PC-3 (cell line): Measurements from ENCODE around the gene BPGM. TPM values are rescaled to one million over a fixed set of nuclear protein-coding genes. Genes with fewer than 3 reads are reported as not detected.

ENCODE experiments used
- ATAC-seq: fragments of 200-7000 bp; cut with Tn5 transposase; 2 replicates; pipeline ENCODE4 v1.9.1; 2020; ENCODE audit warnings: mild to moderate bottlenecking, moderate library complexity
- BruUV-seq: library from RNA; stranded (reverse); fragments of 400-500 nt; replicated peaks from 2 replicates; lab custom pipeline; 2021; lab: Mats Ljungman, UMichigan
- CTCF ChIA-PET: fragments of 300-600 bp; sonication (Branson Sonifier 250); formaldehyde crosslinking; loops from one replicate; lab custom pipeline; 2022; ENCODE audit warnings: antibody characterized with exemption; lab: Charles Lee
- POLR2A ChIA-PET: fragments of 300-600 bp; sonication (Branson Sonifier 250); formaldehyde crosslinking; loops from one replicate; lab custom pipeline; 2022; ENCODE audit warnings: antibody characterized with exemption; ENCODE audit not compliant: unreplicated experiment; lab: Charles Lee
- DNase-seq: peaks from one replicate; pipeline ENCODE4 v3.0.0-alpha.2; 2015
- H2AFZ ChIP-seq: fragments of 300-600 bp; sonication (generic); 2 replicates; pipeline ENCODE4 v1.6.0; 2016; ENCODE audit warnings: antibody characterized with exemption, low read length
- H3F3A ChIP-seq: fragments of 300-600 bp; sonication (generic); one replicate; pipeline ENCODE4 v1.6.0; 2017; ENCODE audit warnings: antibody characterized with exemption, low read length, control low read depth, mild to moderate bottlenecking; ENCODE audit not compliant: unreplicated experiment
- H3K27ac ChIP-seq: fragments of 300-600 bp; sonication (generic); 2 replicates; pipeline ENCODE4 v1.5.1; 2016; ENCODE audit warnings: mild to moderate bottlenecking, low read length
- H3K27me3 ChIP-seq: fragments of 300-600 bp; sonication (generic); 2 replicates; pipeline ENCODE4 v1.6.1; 2016; ENCODE audit warnings: low read length, mixed read lengths
- H3K36me3 ChIP-seq: fragments of 300-600 bp; sonication (generic); 2 replicates; pipeline ENCODE4 v1.6.1; 2016; ENCODE audit warnings: low read depth, mixed run types, low read length, mixed read lengths
- H3K4me1 ChIP-seq: fragments of 300-600 bp; sonication (generic); 2 replicates; pipeline ENCODE4 v1.5.1; 2016; ENCODE audit warnings: low read length; ENCODE audit not compliant: insufficient read depth
- H3K4me2 ChIP-seq: fragments of 300-600 bp; sonication (generic); 2 replicates; pipeline ENCODE4 v1.6.0; 2016; ENCODE audit warnings: low read length
- H3K4me3 ChIP-seq: fragments of 300-600 bp; sonication (generic); 2 replicates; pipeline ENCODE4 v1.5.1; 2016; ENCODE audit warnings: mild to moderate bottlenecking, low read length, mixed read lengths
- H3K79me2 ChIP-seq: fragments of 300-600 bp; sonication (generic); 2 replicates; pipeline ENCODE4 v1.6.1; 2017; ENCODE audit warnings: low read length, mixed read lengths
- H3K9ac ChIP-seq: fragments of 300-600 bp; sonication (generic); 2 replicates; pipeline ENCODE4 v1.6.0; 2016; ENCODE audit warnings: mild to moderate bottlenecking, low read length
- H3K9me2 ChIP-seq: fragments of 300-600 bp; sonication (generic); replicated peaks from 2 replicates; pipeline ENCODE4 v1.6.1; 2016; ENCODE audit warnings: mixed run types, low read length, mixed read lengths
- H3K9me3 ChIP-seq: fragments of 300-600 bp; sonication (generic); 2 replicates; pipeline ENCODE4 v1.6.1; 2016; ENCODE audit warnings: low read length, mixed read lengths
- H4K20me1 ChIP-seq: fragments of 300-600 bp; sonication (generic); 2 replicates; pipeline ENCODE4 v1.6.1; 2016; ENCODE audit warnings: low read length, mixed read lengths
- CTCF ChIP-seq: fragments of 300-600 bp; sonication (generic); conservative IDR thresholded peaks from 2 replicates; pipeline ENCODE4 v1.5.1; 2017; ENCODE audit warnings: antibody characterized with exemption, low read depth, mild to moderate bottlenecking, low read length
- EZH2 ChIP-seq: fragments of 300-600 bp; sonication (generic); IDR thresholded peaks from one replicate; pipeline ENCODE4 v1.6.1; 2017; ENCODE audit warnings: antibody characterized with exemption, mild to moderate bottlenecking, low read length; ENCODE audit not compliant: unreplicated experiment
- EZH2phosphoT487 ChIP-seq: fragments of 300-600 bp; sonication (generic); IDR thresholded peaks from 2 replicates; pipeline ENCODE4 v1.6.1; 2018; ENCODE audit warnings: mild to moderate bottlenecking, antibody characterized with exemption, low read length, borderline replicate concordance
- intact Hi-C: fragments of 100-400 bp; cut with micrococcal nuclease; formaldehyde crosslinking; loops from 2 replicates; pipeline ENCODE4 v1.9.0; 2023
- total RNA-seq: library from RNA; depleted of rRNA; stranded (reverse); fragments of >200 nt; gene quantifications from 2 replicates; pipeline ENCODE4 v1.2.3, GENCODE V29; 2014

BPGM gene
- total RNA-seq, 1 experiment from 2014 or later, result 14.6 TPM

- Histone ChIP-seq H3K9me2 (no peaks in the 10 kb centered on the region), H3K9me3 (no peaks in the 10 kb centered on the region), H3K79me2 (no peaks in the 10 kb centered on the region), H3K4me1 (no peaks in the 10 kb centered on the region), H3K9ac (no peak overlapping the region), H3K27me3 (no peaks in the 10 kb centered on the region), H4K20me1 (no peaks in the 10 kb centered on the region), H3K36me3 (no peaks in the 10 kb centered on the region), H2AFZ (no peak overlapping the region), H3F3A (no peaks in the 10 kb centered on the region), H3K4me3 (no peak overlapping the region), H3K4me2 (no peak overlapping the region), H3K27ac (no peak overlapping the region)
- TF ChIP-seq CTCF (no peak), EZH2 (no peak), EZH2phosphoT487 (no peak)
- ATAC-seq (no peak), DNase-seq (no peak)
- intact Hi-C loops, result no loop called here
- no TSS peak for BruUV-seq
- POLR2A ChIA-PET, result no interaction called here
- CTCF ChIA-PET, result no interaction called here
Observed at GRCh38 chr7:134707663-134708378, 61.2 kb downstream of the BPGM start.

GRCh38 chr7:134708692-134709091 lies 62.0 kb downstream of the BPGM start:
- H3K9me3 ChIP-seq, result no peaks in the 10 kb centered on the region
- DNase-seq, result no peak
- ChIA-PET POLR2A (no interaction called here), CTCF (no interaction called here)
- H3K36me3 ChIP-seq, result no peaks in the 10 kb centered on the region
- TF ChIP-seq EZH2phosphoT487 (no peak), CTCF (no peak)
- intact Hi-C loops, result no loop called here
- H4K20me1 ChIP-seq, result no peaks in the 10 kb centered on the region
- ATAC-seq, result no peak
- no peaks in the 10 kb centered on the region for H3F3A ChIP-seq
- H3K9ac ChIP-seq, result no peak overlapping the region
- H3K4me2 ChIP-seq, result no peak overlapping the region
- H3K4me1 ChIP-seq, result no peaks in the 10 kb centered on the region
- H3K9me2 ChIP-seq, result no peaks in the 10 kb centered on the region
- no peak overlapping the region for H3K27ac ChIP-seq
- H3K4me3 ChIP-seq, result no peak overlapping the region
- H3K79me2 ChIP-seq, result no peaks in the 10 kb centered on the region
- no peak overlapping the region for H2AFZ ChIP-seq
- BruUV-seq, result no TSS peak
- H3K27me3 ChIP-seq, result no peaks in the 10 kb centered on the region

GRCh38 chr7:134709197-134709596 lies 62.5 kb downstream of the BPGM start:
- intact Hi-C loops, result no loop called here
- Histone ChIP-seq H3K4me3 (no peak overlapping the region), H3K36me3 (no peaks in the 10 kb centered on the region), H3K27ac (no peak overlapping the region), H3K9me2 (no peaks in the 10 kb centered on the region), H3K4me1 (no peaks in the 10 kb centered on the region), H3K79me2 (no peaks in the 10 kb centered on the region), H3K9ac (no peak overlapping the region), H2AFZ (no peak overlapping the region), H3K27me3 (no peaks in the 10 kb centered on the region), H4K20me1 (no peaks in the 10 kb centered on the region), H3K9me3 (no peaks in the 10 kb centered on the region), H3F3A (no peaks in the 10 kb centered on the region), H3K4me2 (no peak overlapping the region)
- no peak for DNase-seq
- ChIA-PET CTCF (no interaction called here), POLR2A (no interaction called here)
- BruUV-seq, result no TSS peak
- TF ChIP-seq EZH2 (no peak), CTCF (no peak), EZH2phosphoT487 (no peak)
- no peak for ATAC-seq
